ENCODE data around the gene EIF2D. TPM values are rescaled to one million over a fixed set of nuclear protein-coding genes. Genes with fewer than 3 reads are reported as not detected.
"Not testable (repeated sequence)": the region's sequence is repeated elsewhere in the genome, so short reads cannot be mapped to it uniquely, and the experiment has no call there.

Gene EIF2D
- total and polyA plus RNA-seq, 7 donors = 27.0 to 59.6 (median 43.3) TPM

DNA sequence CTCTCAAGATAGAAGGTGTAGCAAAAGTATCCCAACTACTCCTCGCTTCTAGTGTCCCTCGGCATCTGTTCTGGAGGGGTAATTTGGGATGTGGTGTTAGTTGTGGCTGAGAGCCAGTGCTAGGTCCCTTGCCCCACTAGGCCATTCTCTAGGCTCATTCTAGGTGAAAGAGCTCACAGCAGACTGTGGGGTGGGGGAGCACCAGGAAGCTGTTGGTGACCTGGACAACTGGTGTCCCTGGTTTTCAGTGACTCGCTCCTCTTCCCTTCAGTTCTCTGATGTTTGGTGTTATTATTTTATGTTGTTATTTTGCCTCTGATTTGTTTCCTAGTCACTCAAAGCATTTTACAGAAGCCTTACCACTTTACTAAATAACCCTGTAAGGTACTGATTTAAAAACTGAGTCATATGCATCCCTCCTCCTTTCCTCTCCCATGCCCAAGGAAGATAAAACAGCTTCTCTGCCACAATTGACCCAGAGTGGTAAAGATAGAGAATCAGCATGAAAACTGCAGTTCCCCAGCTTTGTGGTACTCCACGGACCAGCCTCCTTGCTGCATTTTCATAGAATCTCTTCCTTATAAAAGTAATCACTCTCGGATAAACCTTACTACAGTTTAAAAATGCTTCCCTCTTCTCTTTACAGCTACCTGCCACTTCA lies 37.1 kb upstream of the EIF2D start:
- Histone ChIP-seq H3K4me1 (no peaks in the 10 kb centered on the region), H3K27ac (peak overlapping the region in 1 of 4 donors; percentile 35), H3K36me3 (peaks cover 0 to 20% (median 5%) of the 10 kb centered on the region in 4 donors), H3K4me3 (no peak overlapping the region), H3K27me3 (no peaks in the 10 kb centered on the region), H3K9me3 (no peaks in the 10 kb centered on the region)
- WGBS, 2 donors = 78 to 89% methylated on average over 5 of the region's 5 CpGs
- DNase-seq = no peak
- intact Hi-C loops (cut with DNase I) = no loop called here
- TF ChIP-seq POLR2AphosphoS5 (IDR thresholded peaks at IDR 0.05) (no peak), POLR2A (IDR thresholded peaks at IDR 0.05) (no peak), CTCF (IDR thresholded peaks at IDR 0.05) (no peak), EP300 (IDR thresholded peaks at IDR 0.05) (no peak)

DNA sequence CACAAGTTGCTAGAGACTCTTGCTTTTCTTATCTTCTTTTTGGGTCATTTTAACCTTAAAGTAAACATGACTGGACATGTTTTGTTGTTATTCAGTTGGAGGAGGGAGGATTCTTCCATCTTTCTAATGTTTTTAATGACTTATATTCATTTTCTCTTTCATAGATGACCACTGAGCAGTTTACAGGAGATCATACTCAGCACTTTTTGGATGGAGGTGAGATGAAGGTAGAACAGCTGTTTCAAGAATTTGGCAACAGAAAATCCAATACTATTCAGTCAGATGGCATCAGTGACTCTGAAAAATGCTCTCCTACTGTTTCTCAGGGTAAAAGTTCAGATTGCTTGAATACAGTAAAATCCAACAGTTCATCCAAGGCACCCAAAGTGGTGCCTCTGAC lies 35.0 kb upstream of the EIF2D start:
- no peaks in the 10 kb centered on the region for H3K9me3 ChIP-seq
- no peak for TF ChIP-seq POLR2AphosphoS5 (IDR thresholded peaks at IDR 0.05)
- H3K4me3 ChIP-seq = no peak overlapping the region
- peaks cover 0 to 20% (median 5%) of the 10 kb centered on the region in 4 donors for H3K36me3 ChIP-seq
- no peaks in the 10 kb centered on the region for H3K27me3 ChIP-seq
- H3K27ac ChIP-seq = no peak overlapping the region
- no peaks in the 10 kb centered on the region for H3K4me1 ChIP-seq
- DNase-seq = no peak
- intact Hi-C loops (cut with DNase I) = no loop called here

DNA sequence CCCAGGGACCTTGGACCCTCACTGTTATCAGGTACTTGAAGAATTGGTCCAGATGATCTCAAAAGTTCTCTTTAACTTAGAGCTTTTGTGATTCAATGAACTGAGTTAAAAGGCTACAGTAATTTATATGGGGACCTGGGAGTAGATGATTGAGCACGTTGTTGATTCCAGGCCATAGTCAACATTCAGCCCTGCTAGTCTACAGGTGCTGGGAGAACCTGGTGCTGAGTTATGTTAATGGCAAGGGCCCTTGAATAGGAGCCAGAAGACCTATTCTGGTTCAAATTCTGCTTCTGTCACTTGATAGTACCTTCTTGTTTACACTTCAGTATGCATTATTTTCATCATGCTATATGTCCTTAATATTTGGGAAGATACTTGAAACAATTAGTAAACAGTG lies 34.2 kb upstream of the EIF2D start:
- H3K4me1 ChIP-seq = no peaks in the 10 kb centered on the region
- WGBS, 2 donors = 87 to 88% methylated on average over 1 of the region's 1 CpG
- no peak for DNase-seq
- no peaks in the 10 kb centered on the region for H3K27me3 ChIP-seq
- peaks cover 0 to 20% (median 5%) of the 10 kb centered on the region in 4 donors for H3K36me3 ChIP-seq
- no peak overlapping the region for H3K4me3 ChIP-seq
- no peak overlapping the region for H3K27ac ChIP-seq
- no peak for TF ChIP-seq EP300 (IDR thresholded peaks at IDR 0.05)
- TF ChIP-seq CTCF (IDR thresholded peaks at IDR 0.05) = no peak
- no peak for TF ChIP-seq POLR2AphosphoS5 (IDR thresholded peaks at IDR 0.05)
- TF ChIP-seq POLR2A (IDR thresholded peaks at IDR 0.05) = no peak
- intact Hi-C loops (cut with DNase I) = no loop called here
- no peaks in the 10 kb centered on the region for H3K9me3 ChIP-seq

DNA sequence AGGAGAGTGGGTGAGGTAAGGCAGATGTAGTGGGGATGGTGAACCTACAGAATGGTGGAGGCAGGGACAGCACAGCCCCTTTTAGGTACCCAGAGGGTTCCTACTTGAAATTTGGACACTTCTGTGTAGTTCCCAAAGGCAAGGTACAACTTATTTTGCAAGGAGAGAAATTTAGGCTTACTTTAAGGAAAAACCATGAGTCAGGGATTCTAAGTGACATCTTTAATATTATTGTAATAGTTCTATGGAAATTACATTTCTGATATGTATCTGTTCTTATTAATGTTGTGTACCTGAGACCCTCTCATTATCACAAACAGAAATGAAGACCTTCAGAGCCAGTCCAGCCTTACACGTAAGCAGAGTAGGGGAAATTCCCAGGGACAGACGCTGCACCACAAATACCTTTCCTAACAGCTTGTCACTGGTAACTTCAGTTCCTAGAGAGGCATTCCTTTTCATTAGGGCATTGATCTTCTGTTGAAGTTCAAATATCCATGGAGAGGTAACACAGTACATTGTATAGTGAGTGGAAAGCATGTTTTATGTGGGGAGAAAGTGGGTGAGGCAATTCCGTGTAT lies 30.9 kb upstream of the EIF2D start:
- peaks cover 0 to 10% (median 5%) of the 10 kb centered on the region in 4 donors for H3K36me3 ChIP-seq
- intact Hi-C loops (cut with DNase I) = no loop called here
- WGBS, 2 donors = 81 to 87% methylated on average over 3 of the region's 3 CpGs
- DNase-seq = no peak
- no peaks in the 10 kb centered on the region for H3K4me1 ChIP-seq
- H3K27me3 ChIP-seq = no peaks in the 10 kb centered on the region
- H3K27ac ChIP-seq = no peak overlapping the region
- no peak overlapping the region for H3K4me3 ChIP-seq
- no peaks in the 10 kb centered on the region for H3K9me3 ChIP-seq
- TF ChIP-seq POLR2A (IDR thresholded peaks at IDR 0.05) (no peak), CTCF (IDR thresholded peaks at IDR 0.05) (no peak)

- H3K4me3 ChIP-seq; H3K27me3 ChIP-seq; H3K36me3 ChIP-seq; DNase-seq; intact Hi-C loops (cut with DNase I); H3K27ac ChIP-seq; H3K9me3 ChIP-seq; H3K4me1 ChIP-seq: not testable (repeated sequence)
- WGBS, 2 donors = 67 to 84% methylated on average over 2 of the region's 2 CpGs
These were observed 29.8 kb upstream of the EIF2D start for GRCh38 chr1:206642074-206642473.

GRCh38 chr1:206637605-206638004 lies 25.3 kb upstream of the EIF2D start:
- TF ChIP-seq POLR2AphosphoS5 (IDR thresholded peaks at IDR 0.05) (no peak), POLR2A (IDR thresholded peaks at IDR 0.05) (no peak), CTCF (IDR thresholded peaks at IDR 0.05) (no peak), EP300 (IDR thresholded peaks at IDR 0.05) (no peak)
- DNase-seq = no peak
- H3K4me3 ChIP-seq = no peak overlapping the region
- no peaks in the 10 kb centered on the region for H3K27me3 ChIP-seq
- intact Hi-C loops (cut with DNase I) = loop anchor here (5.0 kb wide), 3 partner anchors 80 to 415 kb away; partner anchors contain the start of genes PFKFB2 and YOD1
- H3K9me3 ChIP-seq = no peaks in the 10 kb centered on the region
- peak overlapping the region in 1 of 4 donors; percentile 86 for H3K27ac ChIP-seq
- peaks cover 0 to 32% (median 24%) of the 10 kb centered on the region in 4 donors for H3K4me1 ChIP-seq
- H3K36me3 ChIP-seq = no peaks in the 10 kb centered on the region
